Uterus (tissue), 2 donors: ENCODE data around the gene PTPMT1.

Source experiments
- CTCF ChIP-seq, 4 experiments: fragments of 200-600 bp in 2 of 4; fragments of 450-650 bp in 2 of 4; sonication (generic) in 2 of 4; IDR thresholded peaks; one replicate each; pipeline ENCODE4 v1.5.1; 2016 to 2019; ENCODE audit warnings: antibody characterized with exemption in 4 of 4, mild to moderate bottlenecking in 2 of 4, moderate library complexity in 1 of 4
- POLR2A ChIP-seq, 2 donors: fragments of 450-650 bp; IDR thresholded peaks; one replicate each; pipeline ENCODE4 v1.6.1; 2016; ENCODE audit warnings: antibody characterized with exemption in 2 of 2, mild to moderate bottlenecking in 1 of 2, moderate library complexity in 1 of 2

GRCh38 chr11:47534704-47535251 lies 30.6 kb upstream of the PTPMT1 start:
- TF ChIP-seq POLR2A (IDR thresholded peaks at IDR 0.05) (no peak), CTCF (IDR thresholded peaks at IDR 0.05) (no peak)
